Measurements from ENCODE around the gene SLC36A4.
A peak's percentile ranks its signal among the peaks of the same experiment; 100 is the strongest.

SLC36A4 gene

DNA sequence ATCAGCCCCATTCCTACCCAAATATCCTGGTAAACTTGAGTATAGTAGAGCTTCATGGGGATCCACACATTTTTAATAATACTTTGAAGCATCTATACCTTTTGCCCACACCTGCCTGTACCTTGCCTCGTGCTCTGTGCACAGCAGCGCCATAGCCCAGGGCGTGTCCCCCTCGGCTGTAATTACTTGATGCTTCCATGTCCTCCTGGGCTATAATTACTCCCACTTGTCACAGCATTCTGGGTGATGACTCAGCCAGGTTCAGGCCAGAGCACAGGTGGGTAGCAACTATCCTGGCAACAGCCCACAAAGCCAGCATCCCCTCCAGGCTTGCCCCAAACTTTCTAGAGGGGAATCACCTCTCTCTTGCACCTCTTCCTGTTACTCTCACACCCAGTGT is 23.7 kb upstream of the SLC36A4 start:
- TF ChIP-seq Cebpa-rat (IDR thresholded peaks at IDR 0.05), result no peak
- Histone ChIP-seq H3K4me2 (no peak overlapping the region), H3K9me3 (replicated peaks in 1 of 11) (no peaks in the 10 kb centered on the region), H3K27ac (no peak overlapping the region), H3K27me3 (no peaks in the 10 kb centered on the region), H3K36me3 (no peaks in the 10 kb centered on the region), H3K9ac (no peak overlapping the region), H4K20me1 (no peaks in the 10 kb centered on the region), H3K4me3 (no peak overlapping the region), H3K4me1 (peaks cover 0 to 5% (median 0%) of the 10 kb centered on the region in 10 experiments; a peak in 2 of 20 replicates)

DNA sequence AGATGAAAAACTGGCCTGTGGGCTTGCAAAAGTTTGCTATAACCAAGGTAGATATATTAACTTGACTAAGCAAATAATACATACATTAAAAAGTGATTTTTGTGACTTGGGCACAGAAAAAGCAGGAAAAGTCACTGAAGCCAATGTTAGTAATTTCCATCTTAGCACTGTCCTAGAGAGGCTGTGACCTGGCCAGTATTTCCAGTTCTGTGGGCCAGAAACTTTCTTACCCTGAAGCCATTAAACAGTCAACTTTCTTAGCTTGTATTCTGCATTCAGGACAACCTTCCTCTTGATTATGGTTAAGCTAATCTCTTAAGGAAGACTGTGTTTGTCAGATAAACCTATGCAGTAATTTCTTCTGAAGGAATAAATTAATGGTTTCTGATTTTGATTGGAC is 22.3 kb upstream of the SLC36A4 start:
- Histone ChIP-seq H3K36me3 (no peaks in the 10 kb centered on the region), H3K9ac (no peak overlapping the region), H3K4me1 (peaks cover 0 to 5% (median 0%) of the 10 kb centered on the region in 10 experiments; a peak in 2 of 20 replicates), H3K9me3 (replicated peaks in 1 of 11) (no peaks in the 10 kb centered on the region), H3K4me3 (no peak overlapping the region), H3K27me3 (no peaks in the 10 kb centered on the region), H4K20me1 (no peaks in the 10 kb centered on the region), H3K27ac (no peak overlapping the region), H3K4me2 (no peak overlapping the region)
- TF ChIP-seq Cebpa-rat (IDR thresholded peaks at IDR 0.05), result no peak

DNA sequence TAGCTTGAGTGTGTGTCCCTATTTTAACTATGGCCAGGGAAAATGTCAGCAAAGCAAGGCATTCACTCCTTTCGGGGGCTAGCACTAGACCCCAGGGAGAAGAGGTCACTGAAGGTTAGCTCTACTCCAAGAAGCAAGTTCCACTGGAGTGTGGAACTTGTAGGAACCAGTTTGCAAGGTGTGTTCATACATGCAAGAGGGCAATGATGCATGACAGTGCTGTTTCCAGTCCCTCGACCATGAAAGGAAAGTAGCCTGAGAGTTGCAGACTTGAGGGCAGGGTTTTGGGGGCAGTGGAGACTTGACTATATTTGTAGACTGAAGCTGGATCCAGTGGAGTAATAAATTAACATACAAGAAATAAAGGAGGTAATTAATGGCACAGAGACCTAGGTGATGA is 21.6 kb upstream of the SLC36A4 start:
- H3K27me3 ChIP-seq, result no peaks in the 10 kb centered on the region
- no peak for TF ChIP-seq Cebpa-rat (IDR thresholded peaks at IDR 0.05)

DNA sequence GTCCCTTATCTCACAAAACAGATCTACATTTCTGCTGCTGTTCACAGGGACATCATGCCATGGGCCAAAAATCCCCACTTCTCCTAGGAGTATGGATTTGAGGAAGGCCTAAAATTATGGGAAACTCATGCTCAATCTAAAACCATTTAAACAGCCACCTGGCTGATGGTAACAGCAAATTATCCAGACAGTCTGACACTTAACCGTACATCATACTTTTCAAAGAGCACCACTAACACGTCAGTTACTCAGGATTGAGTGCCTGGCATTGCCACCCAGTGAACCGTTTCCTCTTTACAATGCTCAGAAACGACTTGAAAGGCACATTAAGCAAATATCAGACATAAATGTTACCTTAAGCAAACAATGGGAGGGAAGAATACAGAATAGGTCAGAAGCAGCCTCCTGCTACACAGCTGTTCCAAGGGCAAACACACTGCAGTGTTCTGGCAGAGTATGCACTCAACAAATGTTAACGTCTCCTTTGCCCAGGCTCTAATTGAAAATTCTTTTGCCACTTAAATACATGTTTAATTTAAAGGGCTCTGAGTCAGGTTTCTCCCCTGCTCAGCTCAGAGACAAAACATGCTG is 18.8 kb upstream of the SLC36A4 start:
- no peaks in the 10 kb centered on the region for H3K9me3 ChIP-seq (replicated peaks in 1 of 11)
- no peak overlapping the region for H3K27ac ChIP-seq
- TF ChIP-seq Cebpa-rat (IDR thresholded peaks at IDR 0.05), result no peak

More for the DNA sequence above, 21.6 kb upstream of the SLC36A4 start:
- Histone ChIP-seq H3K4me2 (peak overlapping the region in 3 of 11 experiments; percentile 5 to 20 (median 7); a peak in 2 of 22 replicates), H3K4me3 (no peak overlapping the region), H3K36me3 (no peaks in the 10 kb centered on the region), H3K9ac (no peak overlapping the region), H3K4me1 (peaks cover 0 to 5% (median 0%) of the 10 kb centered on the region in 10 experiments; a peak in 2 of 20 replicates), H3K9me3 (replicated peaks in 1 of 11) (no peaks in the 10 kb centered on the region), H3K27ac (no peak overlapping the region), H4K20me1 (no peaks in the 10 kb centered on the region)

DNA sequence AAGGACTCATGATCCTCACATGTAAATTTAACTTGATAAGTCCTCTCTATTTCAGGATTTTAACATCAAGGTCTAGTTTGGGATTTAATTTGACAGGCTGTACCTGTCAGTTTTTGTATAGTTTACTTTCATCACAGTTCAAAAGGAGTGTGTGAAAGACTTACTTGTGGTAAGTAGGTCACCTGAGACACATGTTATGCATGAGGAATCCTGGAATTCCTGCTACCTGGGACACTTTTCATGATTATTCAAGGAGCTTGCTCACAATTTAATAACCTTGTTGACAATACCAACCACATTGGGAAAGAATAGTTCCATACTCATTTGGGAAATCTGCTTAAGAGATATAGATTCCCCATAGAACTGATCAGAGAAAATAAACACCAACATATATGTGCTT is 15.8 kb upstream of the SLC36A4 start:
- Histone ChIP-seq H3K27me3 (no peaks in the 10 kb centered on the region), H4K20me1 (no peaks in the 10 kb centered on the region), H3K9ac (no peak overlapping the region), H3K9me3 (replicated peaks in 1 of 11) (peaks cover 3 to 12% (median 8%) of the 10 kb centered on the region in 11 experiments; a peak in 17 of 22 replicates), H3K4me3 (no peak overlapping the region), H3K4me1 (peaks cover 0 to 9% (median 0%) of the 10 kb centered on the region in 10 experiments; a peak in 3 of 20 replicates), H3K27ac (no peak overlapping the region), H3K4me2 (no peak overlapping the region), H3K36me3 (no peaks in the 10 kb centered on the region)
- TF ChIP-seq Cebpa-rat (IDR thresholded peaks at IDR 0.05), result no peak

More for the DNA sequence above, 18.8 kb upstream of the SLC36A4 start:
- Histone ChIP-seq H3K9ac (no peak overlapping the region), H3K4me1 (peaks cover 0 to 5% (median 0%) of the 10 kb centered on the region in 10 experiments; a peak in 2 of 20 replicates), H3K4me3 (no peak overlapping the region), H3K4me2 (no peak overlapping the region), H3K36me3 (no peaks in the 10 kb centered on the region), H4K20me1 (no peaks in the 10 kb centered on the region), H3K27me3 (no peaks in the 10 kb centered on the region)

DNA sequence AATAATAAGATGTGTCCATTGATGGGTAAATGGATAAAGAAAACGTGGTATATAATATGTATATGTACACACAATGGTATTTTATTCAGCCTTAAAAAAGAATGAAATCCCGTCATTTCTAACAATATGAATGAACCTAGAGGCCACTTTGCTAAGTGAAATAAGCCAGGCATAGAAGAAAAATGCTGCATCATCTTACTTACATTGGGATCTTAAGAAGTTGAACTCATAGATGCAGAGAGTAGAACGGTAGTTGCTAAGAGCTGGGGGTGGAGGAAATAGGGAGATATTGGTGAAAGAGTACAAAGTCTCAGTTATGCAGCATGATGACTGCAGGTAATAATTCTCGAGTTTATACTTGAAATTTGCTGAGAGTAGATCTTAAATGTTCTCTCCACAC is 14.3 kb upstream of the SLC36A4 start:
- Histone ChIP-seq H3K9me3 (replicated peaks in 1 of 11) (peaks cover 11 to 21% (median 16%) of the 10 kb centered on the region in 11 experiments; a peak in 20 of 22 replicates), H3K4me1 (peaks cover 0 to 9% (median 0%) of the 10 kb centered on the region in 10 experiments; a peak in 3 of 20 replicates), H3K9ac (no peak overlapping the region), H3K27me3 (no peaks in the 10 kb centered on the region), H3K27ac (no peak overlapping the region), H3K4me3 (no peak overlapping the region), H3K36me3 (no peaks in the 10 kb centered on the region), H4K20me1 (no peaks in the 10 kb centered on the region), H3K4me2 (no peak overlapping the region)
- TF ChIP-seq Cebpa-rat (IDR thresholded peaks at IDR 0.05), result no peak

DNA sequence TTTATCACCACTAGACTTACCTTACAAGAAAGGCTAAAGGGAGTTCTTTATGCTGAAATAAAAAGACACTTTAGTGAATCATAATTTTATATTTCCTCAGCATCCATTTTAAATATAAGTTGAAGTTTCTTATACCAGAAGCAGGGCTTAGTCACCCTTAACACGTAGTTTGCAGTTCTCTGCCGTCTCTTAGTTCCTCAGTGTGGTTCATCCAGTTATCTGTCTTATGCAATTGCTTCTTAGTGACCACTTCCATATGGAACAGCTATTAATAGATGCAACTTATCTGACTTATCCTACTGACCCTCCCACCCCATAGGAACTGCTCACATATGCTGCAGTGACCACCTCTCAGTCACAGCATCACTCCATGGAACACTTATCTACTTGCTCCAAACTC is 11.7 kb upstream of the SLC36A4 start:
- peaks cover 11 to 21% (median 16%) of the 10 kb centered on the region in 11 experiments; a peak in 20 of 22 replicates for H3K9me3 ChIP-seq (replicated peaks in 1 of 11)
- no peak overlapping the region for H3K9ac ChIP-seq
- peaks cover 0 to 9% (median 0%) of the 10 kb centered on the region in 10 experiments; a peak in 3 of 20 replicates for H3K4me1 ChIP-seq
- no peaks in the 10 kb centered on the region for H3K27me3 ChIP-seq
- H3K4me2 ChIP-seq, result peak overlapping the region in 2 of 11 experiments; percentile 23 to 25; a peak in 2 of 22 replicates
- H3K27ac ChIP-seq, result 0 out of 22 replicates have a peak overlapping the region, but pooled peaks of 1 of the 11 experiments have one; percentile 3
- TF ChIP-seq Cebpa-rat (IDR thresholded peaks at IDR 0.05), result no peak
- H3K36me3 ChIP-seq, result no peaks in the 10 kb centered on the region
- H4K20me1 ChIP-seq, result no peaks in the 10 kb centered on the region
- H3K4me3 ChIP-seq, result no peak overlapping the region

DNA sequence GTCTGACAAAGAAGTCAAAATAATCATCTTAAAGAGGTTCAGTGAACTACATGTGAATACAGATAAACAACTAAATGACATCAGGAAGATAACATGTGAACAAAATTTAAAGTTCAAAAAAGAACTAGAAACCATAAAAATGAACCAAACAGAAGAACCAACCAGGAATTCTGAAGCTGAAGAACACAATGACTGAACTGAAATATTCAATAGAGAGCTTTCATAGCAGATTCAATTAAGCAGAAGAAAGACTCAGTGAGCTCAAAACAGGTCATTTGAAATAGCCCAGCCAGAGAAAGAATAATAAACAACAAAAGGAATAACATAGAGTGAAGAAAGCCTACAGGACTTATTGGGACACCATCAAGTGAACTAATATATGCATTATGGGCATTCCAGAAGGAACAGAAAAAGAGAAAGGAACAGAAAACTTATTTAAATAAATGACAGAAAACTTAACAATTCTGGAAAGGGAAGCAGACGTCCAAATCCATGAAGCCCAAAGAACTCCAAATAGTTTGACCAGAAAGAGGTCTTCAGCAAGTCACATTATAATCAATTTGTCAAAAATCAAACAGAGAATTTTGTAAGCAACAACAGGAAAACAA is 11.0 kb upstream of the SLC36A4 start:
- Histone ChIP-seq H3K9ac (no peak overlapping the region), H3K4me2 (peak overlapping the region in 2 of 11 experiments; percentile 23 to 25; a peak in 2 of 22 replicates), H3K27me3 (no peaks in the 10 kb centered on the region), H3K36me3 (no peaks in the 10 kb centered on the region), H3K27ac (0 out of 22 replicates have a peak overlapping the region, but pooled peaks of 1 of the 11 experiments have one; percentile 3), H3K9me3 (replicated peaks in 1 of 11) (peaks cover 11 to 21% (median 16%) of the 10 kb centered on the region in 11 experiments; a peak in 20 of 22 replicates), H4K20me1 (no peaks in the 10 kb centered on the region), H3K4me3 (no peak overlapping the region), H3K4me1 (peaks cover 0 to 9% (median 0%) of the 10 kb centered on the region in 10 experiments; a peak in 3 of 20 replicates)
- no peak for TF ChIP-seq Cebpa-rat (IDR thresholded peaks at IDR 0.05)

DNA sequence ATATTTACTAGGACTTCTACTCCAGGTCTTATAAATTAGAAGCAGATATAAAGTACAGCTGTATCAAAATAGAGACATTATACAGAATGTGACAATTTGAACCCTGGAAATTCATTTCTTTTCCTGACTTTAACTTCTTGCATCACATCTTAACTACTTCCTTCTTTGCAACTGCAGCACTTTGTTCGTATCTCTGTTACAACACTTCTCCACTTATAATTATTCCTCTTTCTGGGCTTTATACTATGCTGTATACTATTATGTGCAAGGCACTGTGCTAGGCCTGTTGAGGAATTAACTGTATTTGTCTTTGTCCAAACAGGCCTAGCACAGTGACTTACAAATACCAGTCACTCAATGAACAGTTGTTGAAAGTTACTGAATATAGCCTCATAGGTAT is 1.8 kb upstream of the SLC36A4 start:
- peaks cover 0 to 12% (median 0%) of the 10 kb centered on the region in 11 experiments; a peak in 3 of 22 replicates for H4K20me1 ChIP-seq
- no peak overlapping the region for H3K9ac ChIP-seq
- peak overlapping the region in 4 of 11 experiments; percentile 41 to 93 (median 77); a peak in 6 of 22 replicates for H3K4me2 ChIP-seq
- H3K27me3 ChIP-seq, result no peaks in the 10 kb centered on the region
- H3K27ac ChIP-seq, result no peak overlapping the region
- peaks cover 6 to 29% (median 12%) of the 10 kb centered on the region in 10 experiments; a peak in 16 of 20 replicates for H3K4me1 ChIP-seq
- no peaks in the 10 kb centered on the region for H3K9me3 ChIP-seq (replicated peaks in 1 of 11)
- no peaks in the 10 kb centered on the region; a peak in 1 of 22 replicates for H3K36me3 ChIP-seq
- TF ChIP-seq Cebpa-rat (IDR thresholded peaks at IDR 0.05), result no peak
- no peak overlapping the region for H3K4me3 ChIP-seq

Data from BLaER1 treated with 17β-estradiol and CSF1 and Interleukin-3, amounts not matched to agents 10 nM and 100 nM (cell line).